HepG2 (cell line): Measurements from ENCODE around the gene SH2D3C. TPM values are rescaled to one million over a fixed set of nuclear protein-coding genes. Genes with fewer than 3 reads are reported as not detected.

Experiments used
- FOSL2 ChIP-seq: sonication (generic); formaldehyde crosslinking; IDR thresholded peaks from 2 replicates; pipeline ENCODE4 v1.4.0; 2020; ENCODE audit warnings: missing genetic modification reagents
- GTF3A ChIP-seq: sonication (generic); formaldehyde crosslinking; conservative IDR thresholded peaks from 2 replicates; pipeline ENCODE4 v1.4.0; 2020; ENCODE audit warnings: mild to moderate bottlenecking, missing genetic modification reagents
- KAT2B ChIP-seq: fragments of 150-350 bp; IDR thresholded peaks from 2 replicates; pipeline ENCODE4 v1.6.1; 2014; ENCODE audit warnings: low read depth, low read length, borderline replicate concordance
- PAWR ChIP-seq: sonication (generic); formaldehyde crosslinking; IDR thresholded peaks from 2 replicates; pipeline ENCODE4 v1.4.0; 2020; ENCODE audit warnings: missing genetic modification reagents, mild to moderate bottlenecking, borderline replicate concordance
- PBX3 ChIP-seq: sonication (generic); formaldehyde crosslinking; IDR thresholded peaks from 2 replicates; pipeline ENCODE4 v1.8.1; 2023; ENCODE audit warnings: missing genetic modification reagents, inconsistent platforms, borderline replicate concordance
- SAFB2 ChIP-seq: sonication (generic); formaldehyde crosslinking; IDR thresholded peaks from 2 replicates; pipeline ENCODE4 v1.5.1; 2020; ENCODE audit warnings: missing genetic modification reagents, low read depth, mild to moderate bottlenecking, borderline replicate concordance
- ZNF333 ChIP-seq: sonication (generic); formaldehyde crosslinking; IDR thresholded peaks from 2 replicates; pipeline ENCODE4 v1.4.0; 2020; ENCODE audit warnings: mild to moderate bottlenecking, missing genetic modification reagents, borderline replicate concordance
- ZNF33B ChIP-seq: sonication (generic); formaldehyde crosslinking; IDR thresholded peaks from 2 replicates; pipeline ENCODE4 v1.5.1; 2020; ENCODE audit warnings: mild to moderate bottlenecking, missing genetic modification reagents
- polyA plus RNA-seq, 8 experiments: library from polyadenylated mRNA; depleted of rRNA in 3 of 8; stranded (reverse) in 7 of 8; unstranded in 1 of 8; fragments of >200 nt; fragmentation: Illumina TruSeq in 4 of 8; extraction: Trizol in 4 of 8; gene quantifications; 2 replicates each; pipeline versions ENCODE4 v1.2.1 to v1.2.3, GENCODE V29; 2011 to 2016; ENCODE audit warnings: low read depth in 4 of 8, missing spikeins in 1 of 8, mixed read lengths in 1 of 8; ENCODE audit not compliant: insufficient read depth in 1 of 8
- total RNA-seq, 5 experiments: library from RNA; depleted of rRNA; stranded (reverse); fragments of >200 nt; fragmentation: Illumina TruSeq; extraction: Trizol; gene quantifications; 2 replicates each; pipeline ENCODE4 v1.2.3, GENCODE V29; 2016; ENCODE audit warnings: low read depth in 1 of 5
- TF ChIP-seq, protein P1 (sequence below): sonication (generic); formaldehyde crosslinking; IDR thresholded peaks from 2 replicates; pipeline ENCODE4 v1.4.0; 2020; ENCODE audit warnings: missing genetic modification reagents
- TF ChIP-seq, protein P2 (sequence below): sonication (generic); formaldehyde crosslinking; IDR thresholded peaks from 2 replicates; pipeline ENCODE4 v1.9.0; 2021; ENCODE audit warnings: missing genetic modification reagents, borderline replicate concordance

The SH2D3C gene
- total and polyA plus RNA-seq, 2 of the 13 experiments (the other 11 are each of a cell fraction or from before 2014, with no cell fraction given), result not detected

DNA sequence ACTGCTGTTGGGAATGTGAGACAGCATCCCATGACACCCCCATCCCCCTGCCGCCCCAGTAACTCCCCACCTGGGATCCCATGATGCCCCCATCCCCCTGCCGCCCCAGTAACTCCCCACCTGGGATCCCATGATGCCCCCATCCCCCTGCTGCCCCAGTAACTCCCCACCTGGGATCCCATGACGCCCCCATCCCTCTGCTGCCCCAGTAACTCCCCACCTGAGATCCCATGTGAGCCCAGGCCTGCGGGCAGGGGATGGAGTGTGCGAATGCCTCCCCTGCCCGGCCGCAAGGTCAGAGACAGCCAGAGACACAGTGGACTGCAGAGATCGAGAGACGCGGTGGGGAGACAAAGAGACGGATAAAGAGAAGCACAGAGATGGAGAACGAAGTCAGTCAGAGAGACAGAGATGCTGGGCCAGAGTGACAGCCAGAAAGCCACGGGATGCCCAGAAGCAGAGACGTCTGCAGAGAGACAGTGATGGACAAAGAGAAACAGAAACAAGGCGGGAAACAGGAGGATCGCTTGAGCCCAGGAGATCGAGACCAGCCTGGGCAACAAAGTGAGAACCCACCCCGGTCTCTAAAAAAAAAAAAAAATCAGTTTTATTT is 992 bp downstream of the SH2D3C start (continued):
- TF ChIP-seq, protein P1, sequence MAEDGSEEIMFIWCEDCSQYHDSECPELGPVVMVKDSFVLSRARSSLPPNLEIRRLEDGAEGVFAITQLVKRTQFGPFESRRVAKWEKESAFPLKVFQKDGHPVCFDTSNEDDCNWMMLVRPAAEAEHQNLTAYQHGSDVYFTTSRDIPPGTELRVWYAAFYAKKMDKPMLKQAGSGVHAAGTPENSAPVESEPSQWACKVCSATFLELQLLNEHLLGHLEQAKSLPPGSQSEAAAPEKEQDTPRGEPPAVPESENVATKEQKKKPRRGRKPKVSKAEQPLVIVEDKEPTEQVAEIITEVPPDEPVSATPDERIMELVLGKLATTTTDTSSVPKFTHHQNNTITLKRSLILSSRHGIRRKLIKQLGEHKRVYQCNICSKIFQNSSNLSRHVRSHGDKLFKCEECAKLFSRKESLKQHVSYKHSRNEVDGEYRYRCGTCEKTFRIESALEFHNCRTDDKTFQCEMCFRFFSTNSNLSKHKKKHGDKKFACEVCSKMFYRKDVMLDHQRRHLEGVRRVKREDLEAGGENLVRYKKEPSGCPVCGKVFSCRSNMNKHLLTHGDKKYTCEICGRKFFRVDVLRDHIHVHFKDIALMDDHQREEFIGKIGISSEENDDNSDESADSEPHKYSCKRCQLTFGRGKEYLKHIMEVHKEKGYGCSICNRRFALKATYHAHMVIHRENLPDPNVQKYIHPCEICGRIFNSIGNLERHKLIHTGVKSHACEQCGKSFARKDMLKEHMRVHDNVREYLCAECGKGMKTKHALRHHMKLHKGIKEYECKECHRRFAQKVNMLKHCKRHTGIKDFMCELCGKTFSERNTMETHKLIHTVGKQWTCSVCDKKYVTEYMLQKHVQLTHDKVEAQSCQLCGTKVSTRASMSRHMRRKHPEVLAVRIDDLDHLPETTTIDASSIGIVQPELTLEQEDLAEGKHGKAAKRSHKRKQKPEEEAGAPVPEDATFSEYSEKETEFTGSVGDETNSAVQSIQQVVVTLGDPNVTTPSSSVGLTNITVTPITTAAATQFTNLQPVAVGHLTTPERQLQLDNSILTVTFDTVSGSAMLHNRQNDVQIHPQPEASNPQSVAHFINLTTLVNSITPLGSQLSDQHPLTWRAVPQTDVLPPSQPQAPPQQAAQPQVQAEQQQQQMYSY (CRISPR knock-in tag), result no peak
- TF ChIP-seq GTF3A (CRISPR knock-in tag) (no peak), PBX3 (CRISPR knock-in tag) (no peak), PAWR (CRISPR knock-in tag) (no peak), FOSL2 (CRISPR knock-in tag) (no peak), ZNF33B (no peak), KAT2B (no peak), SAFB2 (CRISPR knock-in tag) (no peak), ZNF333 (CRISPR knock-in tag) (no peak)
- TF ChIP-seq, protein P2, sequence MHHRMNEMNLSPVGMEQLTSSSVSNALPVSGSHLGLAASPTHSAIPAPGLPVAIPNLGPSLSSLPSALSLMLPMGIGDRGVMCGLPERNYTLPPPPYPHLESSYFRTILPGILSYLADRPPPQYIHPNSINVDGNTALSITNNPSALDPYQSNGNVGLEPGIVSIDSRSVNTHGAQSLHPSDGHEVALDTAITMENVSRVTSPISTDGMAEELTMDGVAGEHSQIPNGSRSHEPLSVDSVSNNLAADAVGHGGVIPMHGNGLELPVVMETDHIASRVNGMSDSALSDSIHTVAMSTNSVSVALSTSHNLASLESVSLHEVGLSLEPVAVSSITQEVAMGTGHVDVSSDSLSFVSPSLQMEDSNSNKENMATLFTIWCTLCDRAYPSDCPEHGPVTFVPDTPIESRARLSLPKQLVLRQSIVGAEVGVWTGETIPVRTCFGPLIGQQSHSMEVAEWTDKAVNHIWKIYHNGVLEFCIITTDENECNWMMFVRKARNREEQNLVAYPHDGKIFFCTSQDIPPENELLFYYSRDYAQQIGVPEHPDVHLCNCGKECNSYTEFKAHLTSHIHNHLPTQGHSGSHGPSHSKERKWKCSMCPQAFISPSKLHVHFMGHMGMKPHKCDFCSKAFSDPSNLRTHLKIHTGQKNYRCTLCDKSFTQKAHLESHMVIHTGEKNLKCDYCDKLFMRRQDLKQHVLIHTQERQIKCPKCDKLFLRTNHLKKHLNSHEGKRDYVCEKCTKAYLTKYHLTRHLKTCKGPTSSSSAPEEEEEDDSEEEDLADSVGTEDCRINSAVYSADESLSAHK (CRISPR knock-in tag), result no peak
